Spinal cord (tissue), 10 donors: ENCODE results near the gene OR10R2. TPM values are rescaled to one million over a fixed set of nuclear protein-coding genes. Genes with fewer than 3 reads are reported as not detected.
"Not testable (repeated sequence)": the region's sequence is repeated elsewhere in the genome, so short reads cannot be mapped to it uniquely, and the experiment has no call there.

Source experiments
- DNase-seq, 6 donors: peaks; one replicate each; pipeline versions ENCODE4 v3.0.0 to v3.0.0-alpha.2; 2013 to 2015; ENCODE audit warnings: low spot score in 6 of 6, low read depth in 4 of 6
- H3K27ac ChIP-seq: one replicate; pipeline ENCODE4 v1.5.1; 2013; ENCODE audit warnings: low read depth, low read length, control low read depth
- H3K27me3 ChIP-seq: one replicate; pipeline ENCODE4 v1.6.1; 2013; ENCODE audit warnings: low read length; ENCODE audit not compliant: control insufficient read depth, insufficient read depth
- H3K36me3 ChIP-seq: one replicate; pipeline ENCODE4 v1.6.1; 2013; ENCODE audit warnings: low read length; ENCODE audit not compliant: control insufficient read depth, insufficient read depth
- H3K4me1 ChIP-seq: one replicate; pipeline ENCODE4 v1.6.1; 2013; ENCODE audit warnings: low read length; ENCODE audit not compliant: control insufficient read depth, insufficient read depth
- H3K4me3 ChIP-seq: one replicate; pipeline ENCODE4 v1.5.1; 2013; ENCODE audit warnings: low read depth, low read length, control low read depth
- H3K9me3 ChIP-seq: one replicate; pipeline ENCODE4 v1.6.1; 2013; ENCODE audit warnings: low read length; ENCODE audit not compliant: control insufficient read depth, insufficient read depth
- WGBS: methylation state at CpG from one replicate; pipeline ENCODE4 v1.1.5; 2013; ENCODE audit warnings: missing lambda C conversion rate; ENCODE audit not compliant: insufficient coverage; 5-methylcytosine and 5-hydroxymethylcytosine counted together
- long read RNA-seq, 4 donors: transcript quantifications; one replicate each; lab custom pipeline, GENCODE V29; 2026
- polyA plus RNA-seq, 2 donors: library from polyadenylated mRNA; unstranded; fragments of 120-200 nt; gene quantifications; one replicate each; pipeline ENCODE4 v1.2.1, GENCODE V29; 2013; ENCODE audit not compliant: insufficient read length in 2 of 2
- total RNA-seq, 2 donors: library from RNA; depleted of rRNA in 1 of 2; stranded (reverse); fragments of 120-200 nt in 1 of 2; fragments of >200 nt in 1 of 2; gene quantifications; one replicate each; pipeline versions ENCODE4 v1.2.3 to v1.2.4, GENCODE V29; 2013 to 2014
- donor health status: healthy.

Gene OR10R2
- total RNA-seq (not detected), polyA plus RNA-seq (not detected)
- long read RNA-seq, donor 1: 0 reads
- long read RNA-seq, donor 2: 0 reads
- long read RNA-seq, donor 3: 0 reads
- long read RNA-seq, donor 4: 0 reads

- Histone ChIP-seq H3K9me3 (no peaks in the 10 kb centered on the region), H3K27ac (no peak within 1 kb of the TSS), H3K27me3 (no peaks in the 10 kb centered on the region), H3K4me3 (no peak within 1 kb of the TSS), H3K36me3 (no peaks in the 10 kb centered on the region), H3K4me1 (no peaks in the 10 kb centered on the region)
- peak in 1 of 6 donors; percentile 50 for DNase-seq
Observed at GRCh38 chr1:158471920-158472319, at the start of gene OR10R2. Gene OR10R2 (plus strand): TSS chr1:158472220. CDS start chr1:158472326, 106 bp downstream.

DNA sequence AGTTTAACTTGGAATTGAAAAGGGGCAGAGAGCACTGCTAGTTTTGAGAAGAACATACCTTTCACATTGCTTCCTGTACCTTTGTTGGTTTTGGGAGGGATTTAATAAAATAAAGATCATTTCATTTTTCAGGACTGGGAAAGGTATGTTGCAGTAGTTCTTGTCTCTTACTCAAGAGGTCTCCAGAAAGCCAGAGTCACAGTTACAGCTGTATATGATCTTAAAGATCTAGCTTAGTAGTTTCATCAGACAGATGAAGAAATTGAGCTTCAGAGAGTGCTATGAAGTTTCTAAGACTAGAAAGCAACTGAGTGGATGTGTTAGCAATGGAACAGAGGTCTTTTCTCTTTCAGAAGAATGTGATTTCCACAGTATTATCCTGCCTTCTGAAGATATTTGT, 47.0 kb upstream of the OR10R2 start:
- Histone ChIP-seq H3K27me3 (no peaks in the 10 kb centered on the region), H3K27ac (no peak overlapping the region), H3K4me3 (no peak overlapping the region), H3K9me3 (peaks cover 3% of the 10 kb centered on the region), H3K4me1 (no peaks in the 10 kb centered on the region), H3K36me3 (no peaks in the 10 kb centered on the region)
- DNase-seq: no peak

DNA sequence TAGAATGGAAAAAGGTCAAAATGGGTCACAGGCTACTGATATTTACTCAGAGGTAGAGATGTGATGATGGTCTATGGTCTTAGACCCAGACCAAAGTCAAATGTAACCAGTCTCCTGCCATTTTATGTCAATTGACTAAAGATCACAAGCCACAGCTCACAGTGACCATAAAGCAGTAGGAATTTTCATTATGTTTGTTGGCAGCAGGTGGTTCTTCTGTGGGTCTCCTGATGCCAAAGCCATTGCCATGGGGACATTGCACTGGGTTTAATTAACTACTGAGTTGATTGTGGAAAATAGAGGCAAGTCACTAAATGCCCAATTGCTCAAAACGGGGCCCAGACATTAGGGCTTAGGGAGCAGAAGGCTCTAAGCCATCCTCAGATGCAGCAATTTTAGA, 45.9 kb upstream of the OR10R2 start, which contains the start of gene OR10K2:
TSS of gene OR10K2 (minus strand) at position 101 of the 400 bp plus-strand sequence. CDS start 5,371 bp downstream, outside the sequence.
- Histone ChIP-seq H3K36me3 (no peaks in the 10 kb centered on the region), H3K27ac (no peak within 1 kb of the TSS), H3K27me3 (no peaks in the 10 kb centered on the region), H3K4me1 (no peaks in the 10 kb centered on the region), H3K4me3 (no peak within 1 kb of the TSS), H3K9me3 (peaks cover 3% of the 10 kb centered on the region)
- WGBS: no CpG with 5 or more reads among the region's 1 CpG
- DNase-seq: no peak

GRCh38 chr1:158430163-158430562, 41.9 kb upstream of the OR10R2 start:
- H3K27ac ChIP-seq, H3K27me3 ChIP-seq, H3K4me3 ChIP-seq, H3K9me3 ChIP-seq, DNase-seq, H3K36me3 ChIP-seq, H3K4me1 ChIP-seq: not testable (repeated sequence)
- 74% methylated on average over 3 of the region's 3 CpGs for WGBS

DNA sequence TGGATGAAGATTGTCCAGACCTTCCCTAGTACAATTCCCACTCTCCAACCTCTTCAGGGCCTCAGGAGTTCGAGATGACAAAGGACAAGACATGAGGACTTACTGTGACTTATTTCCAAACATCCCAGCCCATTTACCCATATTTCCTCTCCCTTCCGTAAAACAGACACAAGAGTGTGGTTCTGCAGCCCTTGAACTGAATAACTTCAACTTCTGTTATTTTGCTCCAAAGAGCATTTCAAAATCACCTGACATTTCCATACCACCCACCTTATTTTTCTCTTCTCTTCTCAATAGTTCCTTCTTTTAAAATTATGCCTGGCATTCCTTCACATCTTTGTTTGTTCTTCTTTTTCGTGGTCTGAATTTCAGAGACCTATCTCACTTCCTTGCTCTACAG, 37.3 kb upstream of the OR10R2 start:
- DNase-seq: no peak
- Histone ChIP-seq H3K27ac (no peak overlapping the region), H3K36me3 (no peaks in the 10 kb centered on the region), H3K4me3 (no peak overlapping the region), H3K9me3 (no peaks in the 10 kb centered on the region), H3K4me1 (no peaks in the 10 kb centered on the region), H3K27me3 (no peaks in the 10 kb centered on the region)
- 59% methylated on average over 3 of the region's 3 CpGs for WGBS

- 77% methylated on average over 2 of the region's 4 CpGs for WGBS
- DNase-seq: no peak
- Histone ChIP-seq H3K4me1 (no peaks in the 10 kb centered on the region), H3K9me3 (no peaks in the 10 kb centered on the region), H3K27ac (no peak overlapping the region), H3K27me3 (no peaks in the 10 kb centered on the region), H3K36me3 (no peaks in the 10 kb centered on the region), H3K4me3 (no peak overlapping the region)
Observed at GRCh38 chr1:158445376-158445775, 26.6 kb upstream of the OR10R2 start.

GRCh38 chr1:158454537-158454936, 17.5 kb upstream of the OR10R2 start:
- Histone ChIP-seq H3K27ac (no peak overlapping the region), H3K4me3 (no peak overlapping the region), H3K36me3 (no peaks in the 10 kb centered on the region), H3K4me1 (no peaks in the 10 kb centered on the region), H3K9me3 (no peaks in the 10 kb centered on the region), H3K27me3 (no peaks in the 10 kb centered on the region)
- DNase-seq: no peak
- WGBS: 89% methylated on average over 1 of the region's 1 CpG

- Histone ChIP-seq H3K4me3 (no peak overlapping the region), H3K4me1 (no peaks in the 10 kb centered on the region), H3K36me3 (no peaks in the 10 kb centered on the region), H3K9me3 (no peaks in the 10 kb centered on the region), H3K27ac (no peak overlapping the region), H3K27me3 (no peaks in the 10 kb centered on the region)
- no peak for DNase-seq
Observed at GRCh38 chr1:158457246-158457645, 14.8 kb upstream of the OR10R2 start.

DNA sequence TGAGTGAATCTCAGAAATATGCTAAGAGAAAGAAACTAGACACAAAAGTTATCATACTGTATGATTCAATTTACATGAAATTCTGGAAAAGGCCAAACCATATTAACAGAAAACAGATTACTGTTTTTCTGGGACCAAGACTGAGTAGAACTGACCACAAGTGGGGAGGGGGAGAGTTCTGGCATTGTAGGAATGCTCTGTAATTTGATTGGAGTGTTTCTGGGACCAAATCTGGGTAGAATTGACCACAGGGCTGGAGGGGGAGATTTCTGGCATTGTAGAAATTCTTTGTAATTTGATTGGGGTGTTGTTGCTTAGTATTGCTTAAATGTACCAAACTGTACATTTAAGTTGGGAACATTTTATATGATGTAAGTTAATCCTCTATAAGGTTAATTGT, 13.8 kb upstream of the OR10R2 start:
- Histone ChIP-seq H3K27ac (no peak overlapping the region), H3K9me3 (no peaks in the 10 kb centered on the region), H3K27me3 (no peaks in the 10 kb centered on the region), H3K4me3 (no peak overlapping the region), H3K36me3 (no peaks in the 10 kb centered on the region), H3K4me1 (no peaks in the 10 kb centered on the region)
- DNase-seq: no peak

DNA sequence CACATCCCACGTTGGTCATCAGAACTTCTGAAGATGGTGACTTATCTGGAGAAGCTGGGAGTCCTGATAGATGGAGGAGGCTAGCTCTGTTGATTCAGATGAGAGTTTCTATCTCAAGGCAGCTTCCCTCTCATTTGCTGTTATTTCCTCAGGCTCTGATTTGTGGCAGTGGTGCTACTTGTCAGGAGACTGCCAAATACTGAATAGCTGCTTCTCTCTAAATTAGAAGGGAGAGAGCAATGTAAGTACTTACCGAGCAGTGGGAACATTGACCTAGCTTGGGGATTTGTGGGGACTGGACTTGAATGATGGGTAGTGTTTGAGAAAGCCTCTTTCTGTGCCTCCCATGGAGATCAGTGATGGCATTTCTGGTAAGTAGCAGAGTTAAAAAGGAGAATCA, 10.5 kb upstream of the OR10R2 start, which contains the start of gene OR10K1:
TSS of gene OR10K1 (plus strand) at position 301 of the 400 bp plus-strand sequence. CDS start 3,728 bp downstream, outside the sequence.
- 71% methylated on average over 1 of the region's 2 CpGs for WGBS
- no peak within 1 kb of the TSS for H3K27ac ChIP-seq
- DNase-seq: no peak

More for the DNA sequence above, 10.5 kb upstream of the OR10R2 start, which contains the start of gene OR10K1:
- H3K4me1 ChIP-seq: no peaks in the 10 kb centered on the region
- H3K9me3 ChIP-seq: no peaks in the 10 kb centered on the region
- H3K4me3 ChIP-seq: no peak within 1 kb of the TSS
- H3K36me3 ChIP-seq: no peaks in the 10 kb centered on the region
- H3K27me3 ChIP-seq: no peaks in the 10 kb centered on the region
